Stomach (tissue), 4 donors: ENCODE results near the gene EZH2.

Experiments
- CTCF ChIP-seq, 7 experiments: fragments of 450-650 bp in 4 of 7; fragments of 200-600 bp in 3 of 7; sonication (generic) in 3 of 7; IDR thresholded peaks; one replicate each; pipeline ENCODE4 v1.5.1; 2016 to 2019; ENCODE audit warnings: antibody characterized with exemption in 7 of 7, control low read depth in 2 of 7, mild to moderate bottlenecking in 1 of 7
- POLR2A ChIP-seq, 4 donors: fragments of 450-650 bp; IDR thresholded peaks; one replicate each; pipeline ENCODE4 v1.6.1; 2016; ENCODE audit warnings: antibody characterized with exemption in 4 of 4, control low read depth in 2 of 4, mild to moderate bottlenecking in 1 of 4, moderate library complexity in 1 of 4
- POLR2AphosphoS5 ChIP-seq, 3 donors: sonication (generic); formaldehyde crosslinking; IDR thresholded peaks; one replicate each; pipeline ENCODE4 v1.6.1; 2016; ENCODE audit warnings: antibody characterized with exemption in 3 of 3

GRCh38 chr7:148794476-148794875 is 89.6 kb downstream of the EZH2 start:
- TF ChIP-seq CTCF (IDR thresholded peaks at IDR 0.05), result no peak
- TF ChIP-seq POLR2A (IDR thresholded peaks at IDR 0.05), result no peak
- no peak for TF ChIP-seq POLR2AphosphoS5 (IDR thresholded peaks at IDR 0.05)
